ENCODE results near the gene INAFM2.

INAFM2 gene

GRCh38 chr15:40345225-40345866, 21.9 kb downstream of the INAFM2 start:
- TF ChIP-seq CTCF (IDR thresholded peaks at IDR 0.05; ENCODE audit: extremely low read depth, insufficient read depth, missing control alignments): no peak
- DNase-seq (ENCODE audit: low spot score): no peak
- in situ Hi-C loops (cut with MboI; ENCODE audit: low pct_unique_long_range_greater_than_20kb, low sequenced_read_pairs, unreplicated experiment): no loop called here

GRCh38 chr15:40345867-40346578, 22.5 kb downstream of the INAFM2 start:
- TF ChIP-seq CTCF (IDR thresholded peaks at IDR 0.05; ENCODE audit: extremely low read depth, insufficient read depth, missing control alignments): no peak
- in situ Hi-C loops (cut with MboI; ENCODE audit: low pct_unique_long_range_greater_than_20kb, low sequenced_read_pairs, unreplicated experiment): no loop called here

GRCh38 chr15:40346579-40347558, 23.4 kb downstream of the INAFM2 start:
- TF ChIP-seq CTCF (IDR thresholded peaks at IDR 0.05; ENCODE audit: extremely low read depth, insufficient read depth, missing control alignments): no peak
- in situ Hi-C loops (cut with MboI; ENCODE audit: low pct_unique_long_range_greater_than_20kb, low sequenced_read_pairs, unreplicated experiment): no loop called here
- DNase-seq (ENCODE audit: low spot score): no peak

More at GRCh38 chr15:40345867-40346578, 22.5 kb downstream of the INAFM2 start:
- no peak for DNase-seq (ENCODE audit: low spot score)

- in situ Hi-C loops (cut with MboI; ENCODE audit: low pct_unique_long_range_greater_than_20kb, low sequenced_read_pairs, unreplicated experiment): no loop called here
- no peak for DNase-seq (ENCODE audit: low spot score)
- TF ChIP-seq CTCF (IDR thresholded peaks at IDR 0.05; ENCODE audit: extremely low read depth, insufficient read depth, missing control alignments): no peak
These were observed 24.3 kb downstream of the INAFM2 start for GRCh38 chr15:40347559-40348473.

- DNase-seq (ENCODE audit: low spot score): no peak
- in situ Hi-C loops (cut with MboI; ENCODE audit: low pct_unique_long_range_greater_than_20kb, low sequenced_read_pairs, unreplicated experiment): no loop called here
- no peak for TF ChIP-seq CTCF (IDR thresholded peaks at IDR 0.05; ENCODE audit: extremely low read depth, insufficient read depth, missing control alignments)
These were observed 25.0 kb downstream of the INAFM2 start for GRCh38 chr15:40348474-40348870.
